Fibroblast of lung (primary cell): ENCODE results near the gene TAF3. TPM values are rescaled to one million over a fixed set of nuclear protein-coding genes. Genes with fewer than 3 reads are reported as not detected.

Experiments
- DNase-seq, 2 donors: peaks; one replicate each; pipeline versions ENCODE4 v3.0.0 to v3.0.0-alpha.2; 2010; ENCODE audit warnings: low read depth in 2 of 2
- H2AFZ ChIP-seq: 2 replicates; pipeline ENCODE4 v1.5.1; 2012; ENCODE audit warnings: low read length, control low read depth, inconsistent platforms
- H3K27ac ChIP-seq: 2 replicates; pipeline ENCODE4 v1.5.1; 2011; ENCODE audit warnings: low read length, control low read depth; ENCODE audit not compliant: insufficient read depth
- H3K27me3 ChIP-seq: 2 replicates; pipeline ENCODE4 v1.5.1; 2011; ENCODE audit warnings: mild to moderate bottlenecking, low read length; ENCODE audit not compliant: control insufficient read depth, insufficient read depth
- H3K36me3 ChIP-seq: 2 replicates; pipeline ENCODE4 v1.5.1; 2011; ENCODE audit warnings: low read length; ENCODE audit not compliant: control insufficient read depth, insufficient read depth
- H3K4me1 ChIP-seq: 2 replicates; pipeline ENCODE4 v1.5.1; 2011; ENCODE audit warnings: low read length; ENCODE audit not compliant: control insufficient read depth, insufficient read depth; ENCODE audit errors: extremely low read depth
- H3K4me2 ChIP-seq: 2 replicates; pipeline ENCODE4 v1.5.1; 2011; ENCODE audit warnings: low read length, control low read depth; ENCODE audit not compliant: insufficient read depth; ENCODE audit errors: extremely low read depth
- H3K4me3 ChIP-seq, 4 experiments: fragments of 200-600 bp in 1 of 4; sonication (generic) in 1 of 4; replicated peaks in 1 of 4; 2 replicates each; pipeline ENCODE4 v1.5.1; 2011 to 2016; ENCODE audit warnings: low read length in 4 of 4, low read depth in 3 of 4, mild to moderate bottlenecking in 3 of 4, control low read depth in 2 of 4, inconsistent platforms in 1 of 4, mixed read lengths in 1 of 4; ENCODE audit not compliant: insufficient read depth in 1 of 4; ENCODE audit errors: control extremely low read depth in 1 of 4
- H3K79me2 ChIP-seq: 2 replicates; pipeline ENCODE4 v1.5.1; 2012; ENCODE audit warnings: mild to moderate bottlenecking, low read length, inconsistent platforms; ENCODE audit not compliant: control insufficient read depth, insufficient read depth
- H3K9ac ChIP-seq: 2 replicates; pipeline ENCODE4 v1.5.1; 2011; ENCODE audit warnings: mild to moderate bottlenecking, low read length, control low read depth; ENCODE audit not compliant: insufficient read depth
- H3K9me3 ChIP-seq: 2 replicates; pipeline ENCODE4 v1.5.1; 2012; ENCODE audit warnings: low read depth, low read length; ENCODE audit not compliant: control insufficient read depth, insufficient read depth
- H4K20me1 ChIP-seq: 2 replicates; pipeline ENCODE4 v1.5.1; 2011; ENCODE audit warnings: low read length; ENCODE audit not compliant: control insufficient read depth, insufficient read depth; ENCODE audit errors: extremely low read depth
- EZH2 ChIP-seq: IDR thresholded peaks from 2 replicates; pipeline ENCODE4 v1.5.1; 2012; ENCODE audit warnings: low read length, control low read depth, mild to moderate bottlenecking; ENCODE audit errors: missing control alignments
- polyA plus RNA-seq, 2 donors: library from polyadenylated mRNA; depleted of rRNA in 1 of 2; stranded (reverse) in 1 of 2; unstranded in 1 of 2; fragments of >200 nt; gene quantifications; 2 replicates each; pipeline ENCODE4 v1.2.1, GENCODE V29; 2011 to 2012; ENCODE audit warnings: missing spikeins in 1 of 2
- total RNA-seq: library from RNA; depleted of rRNA; stranded (reverse); fragments of >200 nt; gene quantifications from 2 replicates; pipeline ENCODE4 v1.2.1, GENCODE V29; 2014
- TF ChIP-seq, protein P1 (sequence below), 2 donors: IDR thresholded peaks in 1 of 2; conservative IDR thresholded peaks in 1 of 2; 1 replicate in 1 of 2; 2 replicates in 1 of 2; pipeline ENCODE4 v1.5.1; 2011 to 2012; ENCODE audit warnings: low read length in 2 of 2, control low read depth in 1 of 2, inconsistent platforms in 1 of 2, low read depth in 1 of 2, mild to moderate bottlenecking in 1 of 2

Gene TAF3
- total and polyA plus RNA-seq, 2 donors (not counting 1 experiment from before 2014, with no cell fraction given): 2.1 to 4.0 TPM

GRCh38 chr10:7917736-7918135, 99.4 kb downstream of the TAF3 start:
- peaks cover 2% of the 10 kb centered on the region for H3K4me1 ChIP-seq
- H3K4me2 ChIP-seq: no peak overlapping the region

DNA sequence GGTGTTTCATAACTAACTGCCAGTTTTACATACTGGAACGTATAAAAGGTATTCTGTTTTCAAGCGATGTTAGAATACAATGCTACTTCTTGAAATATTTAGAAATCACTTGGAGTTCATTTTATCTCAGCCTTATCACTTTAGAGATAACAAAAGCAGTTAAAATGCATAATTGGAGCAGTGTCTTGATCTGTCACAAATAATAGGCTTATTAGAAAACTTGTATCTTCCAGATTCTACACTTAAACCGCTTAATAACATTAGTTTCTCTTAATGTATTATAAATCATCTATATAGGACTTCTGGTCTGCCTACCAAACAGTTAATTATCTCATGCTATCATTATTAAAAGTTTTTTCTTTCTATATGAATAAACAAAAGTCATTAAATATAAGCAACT, 104.4 kb downstream of the TAF3 start:
- Histone ChIP-seq H3K4me1 (peaks cover 2% of the 10 kb centered on the region), H3K4me2 (no peak overlapping the region), H3K36me3 (no peaks in the 10 kb centered on the region), H3K27ac (no peak overlapping the region), H3K27me3 (no peaks in the 10 kb centered on the region), H3K9me3 (no peaks in the 10 kb centered on the region), H3K79me2 (no peaks in the 10 kb centered on the region), H2AFZ (no peak overlapping the region), H3K9ac (no peak overlapping the region), H4K20me1 (no peaks in the 10 kb centered on the region), H3K4me3 (no peak overlapping the region)
- TF ChIP-seq, protein P1, sequence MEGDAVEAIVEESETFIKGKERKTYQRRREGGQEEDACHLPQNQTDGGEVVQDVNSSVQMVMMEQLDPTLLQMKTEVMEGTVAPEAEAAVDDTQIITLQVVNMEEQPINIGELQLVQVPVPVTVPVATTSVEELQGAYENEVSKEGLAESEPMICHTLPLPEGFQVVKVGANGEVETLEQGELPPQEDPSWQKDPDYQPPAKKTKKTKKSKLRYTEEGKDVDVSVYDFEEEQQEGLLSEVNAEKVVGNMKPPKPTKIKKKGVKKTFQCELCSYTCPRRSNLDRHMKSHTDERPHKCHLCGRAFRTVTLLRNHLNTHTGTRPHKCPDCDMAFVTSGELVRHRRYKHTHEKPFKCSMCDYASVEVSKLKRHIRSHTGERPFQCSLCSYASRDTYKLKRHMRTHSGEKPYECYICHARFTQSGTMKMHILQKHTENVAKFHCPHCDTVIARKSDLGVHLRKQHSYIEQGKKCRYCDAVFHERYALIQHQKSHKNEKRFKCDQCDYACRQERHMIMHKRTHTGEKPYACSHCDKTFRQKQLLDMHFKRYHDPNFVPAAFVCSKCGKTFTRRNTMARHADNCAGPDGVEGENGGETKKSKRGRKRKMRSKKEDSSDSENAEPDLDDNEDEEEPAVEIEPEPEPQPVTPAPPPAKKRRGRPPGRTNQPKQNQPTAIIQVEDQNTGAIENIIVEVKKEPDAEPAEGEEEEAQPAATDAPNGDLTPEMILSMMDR (conservative IDR thresholded peaks at IDR 0.05 in 1 of 2, IDR thresholded peaks at IDR 0.05 in 1 of 2; ENCODE audit: low read depth in 1 of 2, low read length in 2 of 2): no peak
- no peak for TF ChIP-seq EZH2
- no peak for DNase-seq

More at GRCh38 chr10:7917736-7918135, 99.4 kb downstream of the TAF3 start:
- no peaks in the 10 kb centered on the region for H3K36me3 ChIP-seq
- H3K27me3 ChIP-seq: no peaks in the 10 kb centered on the region
- H3K79me2 ChIP-seq: no peaks in the 10 kb centered on the region
- no peaks in the 10 kb centered on the region for H3K9me3 ChIP-seq
- TF ChIP-seq, protein P1 (conservative IDR thresholded peaks at IDR 0.05 in 1 of 2, IDR thresholded peaks at IDR 0.05 in 1 of 2; ENCODE audit: low read depth in 1 of 2, low read length in 2 of 2): no peak
- no peak for TF ChIP-seq EZH2
- no peak overlapping the region for H3K4me3 ChIP-seq
- H3K27ac ChIP-seq: no peak overlapping the region
- no peak for DNase-seq
- no peak overlapping the region for H3K9ac ChIP-seq
- H2AFZ ChIP-seq: no peak overlapping the region
- H4K20me1 ChIP-seq: no peaks in the 10 kb centered on the region

DNA sequence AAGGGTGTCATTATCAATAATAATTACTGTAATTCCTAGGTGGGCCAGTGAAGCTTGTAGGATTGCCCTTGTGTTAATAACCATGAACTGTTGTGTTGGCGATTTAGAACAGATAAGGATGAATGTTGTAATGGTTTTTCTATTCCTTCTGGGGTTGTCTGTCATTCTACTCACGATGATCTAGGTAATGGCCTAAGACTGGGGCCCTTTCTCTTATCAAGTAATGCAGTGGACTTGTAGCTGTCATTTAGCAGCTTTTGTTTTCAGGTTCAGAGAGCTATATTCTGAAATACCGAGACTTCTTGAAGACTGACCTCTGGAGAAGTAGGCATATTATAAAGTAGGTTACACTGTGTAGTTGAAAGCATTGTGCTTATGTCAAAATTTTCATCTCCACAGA, 110.2 kb downstream of the TAF3 start:
- H3K4me3 ChIP-seq: no peak overlapping the region
- DNase-seq: no peak
- no peaks in the 10 kb centered on the region for H3K36me3 ChIP-seq
- H4K20me1 ChIP-seq: no peaks in the 10 kb centered on the region
- no peak overlapping the region for H3K27ac ChIP-seq
- H3K27me3 ChIP-seq: no peaks in the 10 kb centered on the region
- H3K9ac ChIP-seq: no peak overlapping the region
- no peaks in the 10 kb centered on the region for H3K79me2 ChIP-seq
- no peak overlapping the region for H3K4me2 ChIP-seq
- H2AFZ ChIP-seq: no peak overlapping the region
- TF ChIP-seq EZH2: no peak
- TF ChIP-seq, protein P1 (conservative IDR thresholded peaks at IDR 0.05 in 1 of 2, IDR thresholded peaks at IDR 0.05 in 1 of 2; ENCODE audit: low read depth in 1 of 2, low read length in 2 of 2): no peak
- H3K4me1 ChIP-seq: no peaks in the 10 kb centered on the region
- H3K9me3 ChIP-seq: no peaks in the 10 kb centered on the region
